ENCODE results near the gene AP3D1. TPM values are rescaled to one million over a fixed set of nuclear protein-coding genes. Genes with fewer than 3 reads are reported as not detected.

AP3D1 gene
- total and polyA plus RNA-seq, 2 donors from 2014 or later: 68.4 to 125 TPM

DNA sequence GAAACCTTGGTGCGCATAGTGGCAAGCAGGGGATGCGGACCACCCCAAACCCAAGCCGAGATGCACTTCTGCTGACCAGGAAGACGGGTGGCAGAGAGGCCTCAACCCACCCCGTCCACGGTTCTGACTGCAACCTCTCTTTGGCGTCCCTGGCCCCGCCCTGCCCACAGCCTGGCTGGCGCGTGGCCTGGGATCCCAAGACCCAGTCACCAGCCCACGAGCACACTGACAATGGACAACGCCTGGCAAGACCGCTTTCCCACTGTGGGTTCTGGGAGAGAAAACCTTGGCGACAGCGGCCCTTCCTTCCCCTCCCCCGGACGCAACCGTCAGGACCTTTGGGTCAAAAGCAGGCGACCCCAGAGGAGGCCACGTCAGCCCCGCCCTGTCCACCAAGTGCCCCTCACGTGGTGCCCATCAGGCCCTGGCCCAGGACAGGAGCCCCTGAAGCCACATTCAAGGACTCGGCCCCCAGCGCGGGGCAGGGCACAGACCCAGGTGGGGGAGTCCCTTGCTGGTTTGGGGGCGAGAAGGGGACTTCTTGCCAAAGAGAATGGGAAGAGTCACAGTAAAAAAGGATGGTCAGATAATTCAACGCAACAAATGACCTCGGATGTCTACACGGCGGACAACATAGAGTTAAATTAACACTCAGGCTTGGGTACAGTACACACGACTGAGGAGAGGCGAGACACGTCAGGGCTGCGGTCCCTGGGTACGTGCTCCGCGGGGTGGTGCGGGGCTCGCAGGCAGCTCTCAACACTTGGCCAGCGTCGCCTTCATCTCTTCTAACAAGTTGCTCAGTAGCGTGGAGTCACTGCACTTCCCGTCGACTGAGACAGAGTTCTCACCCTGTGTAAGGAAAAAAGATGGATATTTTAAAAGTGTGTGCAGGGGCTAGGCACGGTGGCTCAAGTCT is 49.7 kb downstream of the AP3D1 start:
- Histone ChIP-seq H3K4me3 (ENCODE audit: low read length in 3 of 3) (no peak overlapping the region), H3K4me1 (ENCODE audit: control insufficient read depth in 2 of 3, insufficient read depth in 2 of 3, low read depth in 1 of 3, low read length in 3 of 3) (peaks cover 0 to 8% (median 6%) of the 10 kb centered on the region in 3 donors), H3K27me3 (ENCODE audit: control insufficient read depth, insufficient read depth, low read length) (no peaks in the 10 kb centered on the region), H3K36me3 (ENCODE audit: control insufficient read depth in 2 of 3, insufficient read depth in 3 of 3, low read length in 3 of 3) (peaks cover 0 to 20% (median 8%) of the 10 kb centered on the region in 3 donors), H3K9ac (ENCODE audit: low read length in 3 of 3) (no peak overlapping the region), H3K9me3 (ENCODE audit: control insufficient read depth in 2 of 3, insufficient read depth in 1 of 3, low read length in 3 of 3) (no peaks in the 10 kb centered on the region), H3K27ac (ENCODE audit: low read depth in 2 of 2, low read length in 2 of 2) (no peak overlapping the region)
- DNase-seq: no peak
- intact Hi-C loops (cut with DNase I): no loop called here
- no peak for FAIRE-seq
- TF ChIP-seq, protein P1, sequence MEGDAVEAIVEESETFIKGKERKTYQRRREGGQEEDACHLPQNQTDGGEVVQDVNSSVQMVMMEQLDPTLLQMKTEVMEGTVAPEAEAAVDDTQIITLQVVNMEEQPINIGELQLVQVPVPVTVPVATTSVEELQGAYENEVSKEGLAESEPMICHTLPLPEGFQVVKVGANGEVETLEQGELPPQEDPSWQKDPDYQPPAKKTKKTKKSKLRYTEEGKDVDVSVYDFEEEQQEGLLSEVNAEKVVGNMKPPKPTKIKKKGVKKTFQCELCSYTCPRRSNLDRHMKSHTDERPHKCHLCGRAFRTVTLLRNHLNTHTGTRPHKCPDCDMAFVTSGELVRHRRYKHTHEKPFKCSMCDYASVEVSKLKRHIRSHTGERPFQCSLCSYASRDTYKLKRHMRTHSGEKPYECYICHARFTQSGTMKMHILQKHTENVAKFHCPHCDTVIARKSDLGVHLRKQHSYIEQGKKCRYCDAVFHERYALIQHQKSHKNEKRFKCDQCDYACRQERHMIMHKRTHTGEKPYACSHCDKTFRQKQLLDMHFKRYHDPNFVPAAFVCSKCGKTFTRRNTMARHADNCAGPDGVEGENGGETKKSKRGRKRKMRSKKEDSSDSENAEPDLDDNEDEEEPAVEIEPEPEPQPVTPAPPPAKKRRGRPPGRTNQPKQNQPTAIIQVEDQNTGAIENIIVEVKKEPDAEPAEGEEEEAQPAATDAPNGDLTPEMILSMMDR (IDR thresholded peaks at IDR 0.05; ENCODE audit: borderline replicate concordance, extremely low read depth, insufficient read depth): no peak

DNA sequence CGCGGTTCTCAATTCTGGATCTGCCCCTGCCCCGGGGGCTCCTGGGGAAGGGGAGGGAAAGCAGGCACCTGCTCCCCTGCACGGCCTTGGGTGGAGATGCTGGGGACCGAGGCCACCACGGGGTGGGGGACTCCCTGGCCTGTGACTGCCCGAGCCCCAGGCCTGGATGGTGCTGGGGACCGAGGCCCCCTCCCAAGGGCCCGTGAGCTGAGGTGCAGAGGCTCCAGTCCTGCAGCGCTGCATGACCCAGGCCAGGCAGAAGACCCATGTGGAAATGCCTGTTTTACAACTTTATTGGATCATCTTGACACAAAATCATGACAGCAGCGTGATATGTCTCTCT is 50.7 kb downstream of the AP3D1 start:
- Histone ChIP-seq H3K27me3 (ENCODE audit: control insufficient read depth, insufficient read depth, low read length) (no peaks in the 10 kb centered on the region), H3K4me1 (ENCODE audit: control insufficient read depth in 2 of 3, insufficient read depth in 2 of 3, low read depth in 1 of 3, low read length in 3 of 3) (peaks cover 0 to 8% (median 6%) of the 10 kb centered on the region in 3 donors), H3K36me3 (ENCODE audit: control insufficient read depth in 2 of 3, insufficient read depth in 3 of 3, low read length in 3 of 3) (peaks cover 0 to 17% (median 6%) of the 10 kb centered on the region in 3 donors), H3K27ac (ENCODE audit: low read depth in 2 of 2, low read length in 2 of 2) (no peak overlapping the region), H3K4me3 (ENCODE audit: low read length in 3 of 3) (no peak overlapping the region), H3K9me3 (ENCODE audit: control insufficient read depth in 2 of 3, insufficient read depth in 1 of 3, low read length in 3 of 3) (no peaks in the 10 kb centered on the region), H3K9ac (ENCODE audit: low read length in 3 of 3) (no peak overlapping the region)
- TF ChIP-seq, protein P1 (IDR thresholded peaks at IDR 0.05; ENCODE audit: borderline replicate concordance, extremely low read depth, insufficient read depth): no peak
- intact Hi-C loops (cut with DNase I): no loop called here
- no peak for DNase-seq
- no peak for FAIRE-seq

DNA sequence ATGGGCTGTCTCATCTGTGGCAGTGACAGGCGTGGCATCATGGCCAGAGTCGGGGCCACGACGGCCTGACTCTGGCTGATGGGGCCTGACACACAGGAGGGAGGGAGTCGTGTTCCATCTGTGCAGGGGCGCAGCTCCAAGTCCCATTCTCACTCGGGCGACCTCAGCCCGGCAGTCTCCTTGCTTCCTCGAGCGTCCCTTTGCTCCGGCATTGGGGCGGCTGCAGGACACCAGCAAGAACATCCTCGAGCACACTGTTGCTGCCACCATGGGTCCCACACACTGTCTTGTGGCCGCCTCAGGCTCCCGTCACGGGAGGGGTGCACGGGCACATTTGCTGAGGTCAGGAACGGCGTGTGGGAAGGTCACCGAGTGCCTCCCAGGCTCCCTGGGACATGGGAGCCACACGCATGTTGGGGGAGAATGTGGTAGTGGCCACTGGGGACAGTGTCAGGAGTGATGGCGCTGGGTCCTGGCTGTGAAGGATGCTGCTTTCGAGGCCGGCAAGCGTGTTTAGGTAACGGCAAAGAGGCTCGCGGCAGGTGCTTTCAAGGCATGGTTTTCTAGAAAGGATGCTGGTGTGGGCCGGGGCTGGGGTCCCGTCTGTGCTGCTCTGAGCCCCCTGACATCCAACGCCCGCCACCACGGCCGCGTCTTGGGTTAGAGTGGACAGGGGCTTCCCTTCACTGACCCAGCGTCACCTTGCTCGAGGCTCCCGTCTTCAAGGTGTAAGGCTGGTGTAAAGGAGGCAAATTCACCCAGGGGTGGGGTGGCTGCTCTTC is 51.2 kb downstream of the AP3D1 start:
- no peak for DNase-seq
- TF ChIP-seq, protein P1 (IDR thresholded peaks at IDR 0.05; ENCODE audit: borderline replicate concordance, extremely low read depth, insufficient read depth): no peak
- H3K36me3 ChIP-seq (ENCODE audit: control insufficient read depth in 2 of 3, insufficient read depth in 3 of 3, low read length in 3 of 3): peaks cover 0 to 17% (median 6%) of the 10 kb centered on the region in 3 donors

More for the DNA sequence above, 51.2 kb downstream of the AP3D1 start:
- intact Hi-C loops (cut with DNase I): no loop called here
- no peak overlapping the region for H3K9ac ChIP-seq (ENCODE audit: low read length in 3 of 3)
- H3K9me3 ChIP-seq (ENCODE audit: control insufficient read depth in 2 of 3, insufficient read depth in 1 of 3, low read length in 3 of 3): no peaks in the 10 kb centered on the region
- no peak overlapping the region for H3K4me3 ChIP-seq (ENCODE audit: low read length in 3 of 3)
- no peak for FAIRE-seq
- H3K4me1 ChIP-seq (ENCODE audit: control insufficient read depth in 2 of 3, insufficient read depth in 2 of 3, low read depth in 1 of 3, low read length in 3 of 3): peaks cover 0 to 8% (median 8%) of the 10 kb centered on the region in 3 donors
- H3K27me3 ChIP-seq (ENCODE audit: control insufficient read depth, insufficient read depth, low read length): no peaks in the 10 kb centered on the region
- H3K27ac ChIP-seq (ENCODE audit: low read depth in 2 of 2, low read length in 2 of 2): no peak overlapping the region
